H54 (cell line): Measurements from ENCODE around the gene PRELID1.
"Not testable (repeated sequence)": the region's sequence is repeated elsewhere in the genome, so short reads cannot be mapped to it uniquely, and the experiment has no call there.

Experiments used
- DNase-seq: peaks from one replicate; pipeline ENCODE4 v3.0.0; 2011; ENCODE audit warnings: low spot score, mixed read lengths; ENCODE audit not compliant: insufficient read length
- FAIRE-seq: peaks from 3 replicates; lab custom pipeline; 2011; peaks lifted over from hg19 to GRCh38; lab: Jason Lieb, UNC
- POLR2A ChIP-seq: IDR thresholded peaks from 2 replicates; pipeline ENCODE4 v1.6.1; 2011; ENCODE audit warnings: low read depth, mild to moderate bottlenecking, low read length

PRELID1 gene

GRCh38 chr5:177291735-177292134 is 11.9 kb upstream of the PRELID1 start:
- no peak for TF ChIP-seq POLR2A
- DNase-seq (no peak), FAIRE-seq (no peak)

GRCh38 chr5:177293819-177294581 is 9.6 kb upstream of the PRELID1 start:
- TF ChIP-seq POLR2A = no peak
- DNase-seq (no peak), FAIRE-seq (no peak)

- no peak for TF ChIP-seq POLR2A
- no peak for DNase-seq
- FAIRE-seq = no peak
Observed at GRCh38 chr5:177294632-177295031, 9.0 kb upstream of the PRELID1 start.

GRCh38 chr5:177295924-177296323 is 7.7 kb upstream of the PRELID1 start:
- no peak for DNase-seq
- no peak for FAIRE-seq
- TF ChIP-seq POLR2A = no peak

- FAIRE-seq = no peak
- TF ChIP-seq POLR2A = no peak
- DNase-seq = no peak
Observed at GRCh38 chr5:177296581-177296980, 7.0 kb upstream of the PRELID1 start.

- DNase-seq (no peak), FAIRE-seq (no peak)
- no peak for TF ChIP-seq POLR2A
Observed at GRCh38 chr5:177297922-177298321, 5.7 kb upstream of the PRELID1 start.

- FAIRE-seq (no peak), DNase-seq (no peak)
- TF ChIP-seq POLR2A = no peak
Observed at GRCh38 chr5:177299697-177300096, 3.9 kb upstream of the PRELID1 start.

- no peak for FAIRE-seq
- no peak for DNase-seq
- TF ChIP-seq POLR2A = no peak
Observed at GRCh38 chr5:177300236-177300880, 3.2 kb upstream of the PRELID1 start.

GRCh38 chr5:177300951-177301350 is 2.6 kb upstream of the PRELID1 start:
- no peak for TF ChIP-seq POLR2A
- FAIRE-seq = no peak

GRCh38 chr5:177301503-177302165 is 2.0 kb upstream of the PRELID1 start:
- no peak for FAIRE-seq
- TF ChIP-seq POLR2A = no peak
- no peak for DNase-seq

More at GRCh38 chr5:177300951-177301350, 2.6 kb upstream of the PRELID1 start:
- DNase-seq = no peak

GRCh38 chr5:177302354-177303110 is 1.1 kb upstream of the PRELID1 start:
- FAIRE-seq (no peak), DNase-seq (no peak)
- TF ChIP-seq POLR2A = no peak

GRCh38 chr5:177303925-177304391 is 359 bp downstream of the PRELID1 start:
- DNase-seq (no peak), FAIRE-seq (no peak)
- no peak for TF ChIP-seq POLR2A

- no peak for FAIRE-seq
Observed at GRCh38 chr5:177304392-177305119, 957 bp downstream of the PRELID1 start.

GRCh38 chr5:177306103-177306640 is 2.6 kb downstream of the PRELID1 start:
- not testable (repeated sequence) for FAIRE-seq
- peak; percentile 50 for DNase-seq

More at GRCh38 chr5:177304392-177305119, 957 bp downstream of the PRELID1 start:
- no peak for TF ChIP-seq POLR2A
- DNase-seq = no peak
